ENCODE results near the gene IL22RA2. TPM values are rescaled to one million over a fixed set of nuclear protein-coding genes. Genes with fewer than 3 reads are reported as not detected.

The IL22RA2 gene
- total RNA-seq, 1 donor from 2014 or later: not detected

DNA sequence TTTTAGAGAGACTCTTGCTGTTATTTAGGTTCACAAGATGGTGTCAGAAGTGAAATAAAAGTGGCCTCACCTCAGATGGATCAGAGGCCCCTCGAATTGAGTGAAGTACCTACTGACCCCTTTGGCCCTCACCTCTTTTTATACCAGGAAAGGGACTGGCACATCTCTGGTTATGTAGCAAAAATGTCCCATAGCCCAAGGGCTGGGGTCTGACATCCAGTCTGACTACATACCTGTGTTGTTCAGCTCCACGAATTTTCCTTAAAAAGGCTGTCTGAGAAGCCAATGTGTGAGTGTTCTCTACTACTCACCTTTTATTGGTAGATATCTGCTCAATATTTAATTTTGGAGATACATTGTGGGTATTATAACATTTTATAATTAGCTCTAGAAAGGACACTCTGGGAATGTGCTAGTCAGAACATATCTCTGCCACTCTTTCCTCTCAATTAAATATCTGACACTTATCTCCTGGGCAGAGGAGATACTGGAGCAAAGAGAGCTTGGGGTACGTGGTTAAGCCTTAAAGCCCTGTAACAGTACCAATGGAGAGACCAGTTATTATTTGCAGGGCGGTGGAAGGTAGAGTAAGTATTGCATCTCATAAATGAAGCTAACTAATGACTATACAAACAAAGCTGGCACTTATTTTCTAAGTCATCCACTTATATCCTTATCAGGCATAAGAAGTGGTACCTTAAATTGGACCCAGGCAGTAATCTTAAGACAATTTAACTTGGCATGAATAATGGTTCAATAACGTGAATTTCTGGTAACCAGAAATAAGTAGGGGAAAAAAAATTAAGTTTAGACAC is 20.0 kb upstream of the IL22RA2 start:
- TF ChIP-seq CTCF (conservative IDR thresholded peaks at IDR 0.05): no peak
- H3K4me1 Mint-ChIP-seq (ENCODE audit: unreplicated experiment): no peaks in the 10 kb centered on the region
- H3K9me3 Mint-ChIP-seq: no peaks in the 10 kb centered on the region
- DNase-seq (ENCODE audit: extremely low spot score, unreplicated experiment): no peak
- H3K36me3 Mint-ChIP-seq: peaks cover 7% of the 10 kb centered on the region
- no peak overlapping the region for H3K27ac Mint-ChIP-seq
- no peaks in the 10 kb centered on the region for H3K27me3 Mint-ChIP-seq
- H3K4me3 Mint-ChIP-seq: no peak overlapping the region

- H3K27ac Mint-ChIP-seq: no peak overlapping the region
- H3K9me3 Mint-ChIP-seq: no peaks in the 10 kb centered on the region
- no peaks in the 10 kb centered on the region for H3K4me1 Mint-ChIP-seq (ENCODE audit: unreplicated experiment)
- DNase-seq (ENCODE audit: extremely low spot score, unreplicated experiment): no peak
- H3K27me3 Mint-ChIP-seq: no peaks in the 10 kb centered on the region
- no peak overlapping the region for H3K4me3 Mint-ChIP-seq
- no peak for TF ChIP-seq CTCF (conservative IDR thresholded peaks at IDR 0.05)
- H3K36me3 Mint-ChIP-seq: peaks cover under 1% of the 10 kb centered on the region
Measured at GRCh38 chr6:137192821-137193220, 19.4 kb upstream of the IL22RA2 start.

DNA sequence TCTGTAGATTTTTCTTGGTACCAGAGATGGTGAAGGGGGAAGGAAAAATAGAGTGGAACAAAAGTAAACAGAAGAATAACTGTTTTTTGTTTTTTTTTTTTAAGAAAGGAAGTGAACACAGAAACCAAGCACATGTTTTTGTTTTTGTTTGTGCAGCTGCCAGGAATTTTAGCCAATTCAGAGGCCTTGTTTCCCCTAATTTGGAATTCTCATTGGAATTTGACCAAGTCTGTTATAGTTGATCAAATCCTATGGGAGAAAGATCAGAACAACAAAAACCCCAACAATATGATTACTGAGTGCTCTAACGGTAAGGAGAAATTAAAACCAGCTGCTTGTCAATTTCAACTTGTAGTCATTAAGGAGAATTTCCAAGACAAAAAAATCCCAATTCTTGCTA is 18.2 kb upstream of the IL22RA2 start:
- no peaks in the 10 kb centered on the region for H3K9me3 Mint-ChIP-seq
- TF ChIP-seq CTCF (conservative IDR thresholded peaks at IDR 0.05): no peak
- no peak overlapping the region for H3K4me3 Mint-ChIP-seq
- H3K36me3 Mint-ChIP-seq: no peaks in the 10 kb centered on the region
- no peak for DNase-seq (ENCODE audit: extremely low spot score, unreplicated experiment)
- H3K27me3 Mint-ChIP-seq: no peaks in the 10 kb centered on the region
- H3K27ac Mint-ChIP-seq: no peak overlapping the region
- H3K4me1 Mint-ChIP-seq (ENCODE audit: unreplicated experiment): no peaks in the 10 kb centered on the region

- Mint-ChIP-seq H3K36me3 (no peaks in the 10 kb centered on the region), H3K9me3 (no peaks in the 10 kb centered on the region), H3K4me1 (ENCODE audit: unreplicated experiment) (no peaks in the 10 kb centered on the region), H3K4me3 (no peak overlapping the region), H3K27ac (no peak overlapping the region), H3K27me3 (no peaks in the 10 kb centered on the region)
- TF ChIP-seq CTCF (conservative IDR thresholded peaks at IDR 0.05): no peak
- no peak for DNase-seq (ENCODE audit: extremely low spot score, unreplicated experiment)
Measured at GRCh38 chr6:137191236-137191635, 17.8 kb upstream of the IL22RA2 start.

- H3K27ac Mint-ChIP-seq: no peak overlapping the region
- no peaks in the 10 kb centered on the region for H3K27me3 Mint-ChIP-seq
- H3K9me3 Mint-ChIP-seq: peaks cover 2% of the 10 kb centered on the region
- H3K4me3 Mint-ChIP-seq: no peak overlapping the region
- H3K4me1 Mint-ChIP-seq (ENCODE audit: unreplicated experiment): no peaks in the 10 kb centered on the region
- TF ChIP-seq CTCF (conservative IDR thresholded peaks at IDR 0.05): no peak
- no peak for DNase-seq (ENCODE audit: extremely low spot score, unreplicated experiment)
- no peaks in the 10 kb centered on the region for H3K36me3 Mint-ChIP-seq
Measured at GRCh38 chr6:137190583-137191094, 17.2 kb upstream of the IL22RA2 start.

Data from type B pancreatic cell (in vitro differentiated cells).